Lower lobe of right lung (tissue), 2 donors: ENCODE measurements around the gene ECEL1. TPM values are rescaled to one million over a fixed set of nuclear protein-coding genes. Genes with fewer than 3 reads are reported as not detected.
A peak's percentile ranks its signal among the peaks of the same experiment; 100 is the strongest.

Experiments
- ATAC-seq, 2 donors: fragments of 200-7000 bp; cut with Tn5 transposase; one replicate each; pipeline ENCODE4 v1.9.1; 2020 to 2022; ENCODE audit warnings: mild to moderate bottlenecking in 2 of 2, moderate library complexity in 2 of 2
- DNase-seq: peaks from one replicate; pipeline ENCODE4 v3.0.0-alpha.2; 2020
- H3K27ac ChIP-seq: fragments of 200-600 bp; one replicate; pipeline ENCODE4 v1.8.0; 2022
- H3K27me3 ChIP-seq: fragments of 200-600 bp; one replicate; pipeline ENCODE4 v1.8.0; 2022; ENCODE audit warnings: low read depth
- H3K36me3 ChIP-seq: fragments of 200-600 bp; one replicate; pipeline ENCODE4 v1.8.0; 2022; ENCODE audit warnings: mild to moderate bottlenecking
- H3K4me1 ChIP-seq: fragments of 200-600 bp; one replicate; pipeline ENCODE4 v1.8.0; 2022
- H3K4me3 ChIP-seq: fragments of 200-600 bp; one replicate; pipeline ENCODE4 v1.8.0; 2022; ENCODE audit warnings: mild to moderate bottlenecking
- H3K9me3 ChIP-seq: fragments of 200-600 bp; one replicate; pipeline ENCODE4 v1.8.0; 2022
- intact Hi-C: fragments of 100-400 bp; cut with DNase I; formaldehyde crosslinking; loops from one replicate; pipeline ENCODE4 v1.11.0; 2022
- total RNA-seq: library from RNA; stranded (reverse); fragmentation: NEBNext Ultra II Directional; extraction: Animal tissue kit (Norgen Biotek cat#: 25700); gene quantifications from one replicate; pipeline ENCODE4 v1.2.1, GENCODE V29; 2021
- TF ChIP-seq, protein P1 (sequence below): fragments of 200-600 bp; IDR thresholded peaks from one replicate; pipeline ENCODE4 v1.8.0; 2022; ENCODE audit warnings: antibody characterized with exemption, mild to moderate bottlenecking
- donor health status: DM: no; HTN: yes; CAD: no; lungs with severe emphysema.

The ECEL1 gene
- total RNA-seq, 1 donor from 2014 or later, result 1.0 TPM

DNA sequence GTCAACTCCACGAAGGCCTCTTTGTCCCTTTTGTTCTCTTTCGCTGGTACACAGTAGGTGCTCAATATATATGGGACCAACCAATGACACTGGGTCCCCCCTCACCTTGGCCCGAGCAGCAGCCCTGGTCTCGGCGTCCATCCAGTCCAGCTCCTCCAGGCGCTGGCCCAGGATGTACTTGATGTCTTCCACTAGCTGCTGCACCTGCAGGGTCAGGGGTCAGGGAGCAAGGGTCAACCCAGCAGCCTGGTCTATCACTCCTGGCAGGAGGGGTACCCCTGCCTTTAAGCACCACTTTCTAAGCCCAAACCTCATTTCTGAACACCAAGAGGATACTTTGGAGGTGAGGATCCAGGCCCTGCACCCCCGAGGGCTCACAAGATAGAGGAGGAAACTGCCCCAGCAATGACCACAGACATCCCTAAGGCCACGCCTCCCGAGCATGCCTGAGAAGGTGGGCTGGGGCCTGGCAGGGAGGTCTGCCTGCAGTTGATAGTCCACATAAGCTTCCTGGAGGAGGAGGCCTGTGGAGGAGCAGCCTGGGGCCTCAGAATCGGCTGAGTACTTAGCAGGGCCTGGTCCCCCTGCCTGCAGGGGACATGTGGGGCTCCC, 4.2 kb downstream of the ECEL1 start:
- H3K36me3 ChIP-seq, result no peaks in the 10 kb centered on the region
- H3K9me3 ChIP-seq, result no peaks in the 10 kb centered on the region
- intact Hi-C loops, result no loop called here
- no peak overlapping the region for H3K4me3 ChIP-seq
- H3K4me1 ChIP-seq, result peaks cover 8% of the 10 kb centered on the region
- peaks cover 62% of the 10 kb centered on the region for H3K27me3 ChIP-seq
- no peak overlapping the region for H3K27ac ChIP-seq
- DNase-seq (peak; percentile 39), ATAC-seq (no peak)
- TF ChIP-seq, protein P1, sequence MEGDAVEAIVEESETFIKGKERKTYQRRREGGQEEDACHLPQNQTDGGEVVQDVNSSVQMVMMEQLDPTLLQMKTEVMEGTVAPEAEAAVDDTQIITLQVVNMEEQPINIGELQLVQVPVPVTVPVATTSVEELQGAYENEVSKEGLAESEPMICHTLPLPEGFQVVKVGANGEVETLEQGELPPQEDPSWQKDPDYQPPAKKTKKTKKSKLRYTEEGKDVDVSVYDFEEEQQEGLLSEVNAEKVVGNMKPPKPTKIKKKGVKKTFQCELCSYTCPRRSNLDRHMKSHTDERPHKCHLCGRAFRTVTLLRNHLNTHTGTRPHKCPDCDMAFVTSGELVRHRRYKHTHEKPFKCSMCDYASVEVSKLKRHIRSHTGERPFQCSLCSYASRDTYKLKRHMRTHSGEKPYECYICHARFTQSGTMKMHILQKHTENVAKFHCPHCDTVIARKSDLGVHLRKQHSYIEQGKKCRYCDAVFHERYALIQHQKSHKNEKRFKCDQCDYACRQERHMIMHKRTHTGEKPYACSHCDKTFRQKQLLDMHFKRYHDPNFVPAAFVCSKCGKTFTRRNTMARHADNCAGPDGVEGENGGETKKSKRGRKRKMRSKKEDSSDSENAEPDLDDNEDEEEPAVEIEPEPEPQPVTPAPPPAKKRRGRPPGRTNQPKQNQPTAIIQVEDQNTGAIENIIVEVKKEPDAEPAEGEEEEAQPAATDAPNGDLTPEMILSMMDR, result no peak

DNA sequence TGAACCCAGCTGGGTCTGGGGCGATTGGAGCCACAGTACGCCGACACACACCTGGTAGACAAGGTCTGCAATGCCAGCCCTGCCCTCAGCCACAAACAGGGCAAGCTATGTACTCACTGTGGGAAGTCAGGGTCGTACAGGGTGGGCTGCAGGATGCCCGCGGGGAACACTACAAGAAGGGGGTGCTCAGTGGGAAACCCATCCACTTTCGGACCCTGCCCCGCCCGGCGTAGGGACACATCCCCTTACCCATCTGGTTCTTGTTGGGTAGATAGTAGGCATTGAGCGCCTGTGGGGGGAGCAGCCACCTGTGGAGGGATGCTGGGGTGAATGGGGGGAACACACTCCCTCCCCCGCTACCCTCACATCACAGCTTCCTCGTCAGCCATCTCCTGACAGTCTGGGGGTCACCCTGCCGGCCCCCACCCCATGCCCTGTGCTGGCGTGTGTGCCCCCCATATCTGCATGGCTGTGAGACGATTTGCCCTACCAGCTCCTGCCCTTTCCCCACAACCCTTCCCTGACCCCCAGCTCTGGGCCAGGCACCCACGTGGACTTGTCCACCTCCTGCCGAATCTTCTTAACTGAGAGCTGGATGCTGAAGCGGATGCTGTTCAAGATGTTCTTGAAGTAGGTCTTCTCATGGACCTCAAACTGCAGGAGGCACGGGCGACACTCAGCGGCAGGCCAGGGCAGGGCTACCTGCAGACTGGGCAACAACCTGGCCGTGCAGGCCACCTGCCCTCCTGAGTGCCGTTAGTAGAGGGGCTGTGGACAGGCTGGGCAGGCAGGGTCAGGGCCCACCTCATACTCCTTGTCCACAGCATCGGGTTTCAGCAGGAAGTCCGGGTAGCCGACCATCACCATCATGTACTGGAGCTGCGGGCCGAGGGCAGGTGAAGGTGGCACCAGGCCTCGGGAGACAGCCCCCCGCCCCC, 5.1 kb downstream of the ECEL1 start:
- H3K4me1 ChIP-seq, result peaks cover 8% of the 10 kb centered on the region
- no peak overlapping the region for H3K27ac ChIP-seq
- H3K4me3 ChIP-seq, result no peak overlapping the region
- intact Hi-C loops, result no loop called here
- H3K27me3 ChIP-seq, result peaks cover 56% of the 10 kb centered on the region
- ATAC-seq (no peak), DNase-seq (peak; percentile 41)
- no peaks in the 10 kb centered on the region for H3K9me3 ChIP-seq
- H3K36me3 ChIP-seq, result no peaks in the 10 kb centered on the region
- TF ChIP-seq, protein P1, result no peak

DNA sequence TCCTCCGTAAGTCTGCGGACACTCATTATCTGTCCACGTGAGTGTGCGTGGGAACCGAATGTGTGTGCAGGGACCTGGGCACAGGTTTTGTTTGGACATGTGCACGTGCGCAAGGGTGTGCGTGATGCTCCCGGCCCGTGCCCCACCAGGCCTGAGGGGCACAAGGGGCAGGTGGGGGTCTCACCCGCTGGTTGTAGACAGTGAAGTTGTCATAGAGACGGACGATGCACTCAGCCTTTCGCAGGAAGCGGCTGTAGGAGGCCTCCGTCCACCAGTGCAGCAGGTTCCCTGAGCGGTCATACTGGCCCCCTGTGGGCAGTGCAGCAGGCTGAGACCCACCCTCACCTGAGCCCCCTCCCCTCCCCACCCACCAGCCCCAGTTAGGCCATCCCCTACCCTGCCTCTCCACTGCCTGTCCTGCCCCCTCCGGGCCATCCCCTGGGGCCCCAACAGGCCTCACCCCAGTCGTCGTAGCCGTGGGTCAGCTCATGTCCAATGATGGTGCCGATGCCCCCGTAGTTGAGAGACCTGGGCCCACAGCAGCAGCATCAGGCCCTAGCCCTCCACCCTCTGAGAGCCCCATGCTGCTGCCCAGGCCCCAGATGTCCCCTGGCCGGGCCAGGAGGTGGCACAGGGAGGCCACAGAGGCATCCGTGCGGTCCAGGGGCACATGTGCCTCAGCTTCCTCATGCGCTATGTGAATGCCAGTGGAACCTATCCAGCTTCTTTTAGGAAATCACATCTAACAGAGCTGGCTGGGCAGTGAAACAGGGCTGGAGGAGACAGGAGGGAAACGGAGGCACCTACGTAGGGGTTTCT, 6.1 kb downstream of the ECEL1 start:
- H3K27ac ChIP-seq, result no peak overlapping the region
- TF ChIP-seq, protein P1, result no peak
- H3K4me1 ChIP-seq, result peaks cover under 1% of the 10 kb centered on the region
- ATAC-seq (no peak), DNase-seq (peak; percentile 29)
- intact Hi-C loops, result no loop called here
- H3K4me3 ChIP-seq, result no peak overlapping the region
- H3K27me3 ChIP-seq, result peaks cover 46% of the 10 kb centered on the region
- H3K36me3 ChIP-seq, result no peaks in the 10 kb centered on the region
- no peaks in the 10 kb centered on the region for H3K9me3 ChIP-seq

DNA sequence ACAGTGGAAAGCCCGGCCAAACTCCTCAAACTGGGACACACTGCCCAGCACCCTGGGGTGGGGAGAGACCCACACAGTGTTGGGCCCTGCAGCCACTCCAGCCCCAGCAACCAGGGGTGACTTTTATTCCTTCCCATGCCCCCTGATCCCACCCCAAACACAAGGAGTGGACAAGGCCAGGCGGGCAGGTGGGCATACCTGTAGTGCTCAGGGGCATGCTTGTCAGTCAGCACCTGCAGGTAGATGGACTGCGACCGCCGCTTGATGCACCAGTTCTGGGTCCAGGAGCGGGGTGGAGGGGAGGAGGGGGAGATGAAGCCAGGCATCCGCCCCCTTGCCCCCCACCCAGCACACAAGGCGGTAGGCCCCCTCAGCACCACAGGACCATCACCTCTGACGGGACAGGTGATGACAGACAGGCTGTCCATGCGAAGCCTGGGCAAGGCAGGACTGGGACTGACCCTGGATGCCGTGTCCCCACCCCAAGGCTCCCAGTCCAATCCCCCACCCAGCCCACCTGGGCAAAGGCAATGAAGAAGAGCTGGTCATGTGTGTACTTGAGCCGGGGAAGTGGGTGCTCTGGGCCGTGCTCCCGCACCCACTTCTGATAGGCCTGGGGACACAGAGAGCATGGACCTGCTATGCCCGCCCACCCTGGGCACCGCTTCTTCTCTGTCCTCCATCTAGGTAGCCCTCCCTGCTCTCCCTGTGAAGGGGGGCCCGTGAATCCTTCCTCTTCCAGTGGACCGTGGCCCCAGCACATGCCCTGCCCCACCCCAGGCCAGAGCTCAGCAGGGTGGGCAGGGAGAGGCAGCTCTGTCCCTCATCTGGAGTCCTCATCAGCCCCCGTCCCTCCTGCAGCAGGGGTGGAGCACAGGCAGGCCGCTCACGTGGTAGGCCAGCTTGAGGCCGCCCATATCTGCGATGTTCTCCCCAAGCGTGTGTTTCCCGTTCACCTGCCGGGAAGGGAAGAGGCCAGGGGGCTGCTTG, 7.1 kb downstream of the ECEL1 start:
- no peaks in the 10 kb centered on the region for H3K36me3 ChIP-seq
- ATAC-seq, result no peak
- peaks cover 36% of the 10 kb centered on the region for H3K27me3 ChIP-seq
- H3K27ac ChIP-seq, result no peak overlapping the region
- peak; percentile 42 for DNase-seq
- H3K9me3 ChIP-seq, result no peaks in the 10 kb centered on the region
- TF ChIP-seq, protein P1, result no peak
- no peaks in the 10 kb centered on the region for H3K4me1 ChIP-seq
- H3K4me3 ChIP-seq, result no peak overlapping the region
- intact Hi-C loops, result no loop called here
